Osteoblast (primary cell): ENCODE results near the gene CCDC186. TPM values are rescaled to one million over a fixed set of nuclear protein-coding genes. Genes with fewer than 3 reads are reported as not detected.
A peak's percentile ranks its signal among the peaks of the same experiment; 100 is the strongest.

Source experiments
- DNase-seq: peaks from one replicate; pipeline ENCODE4 v3.0.0; 2011; ENCODE audit warnings: low spot score, mixed read lengths; ENCODE audit not compliant: insufficient read length; ENCODE audit errors: missing footprints
- H2AFZ ChIP-seq: 2 replicates; pipeline ENCODE4 v1.6.0; 2011; ENCODE audit warnings: mild to moderate bottlenecking, low read length
- H3K27ac ChIP-seq: 2 replicates; pipeline ENCODE4 v1.5.1; 2011; ENCODE audit warnings: mild to moderate bottlenecking, low read depth, low read length, moderate library complexity
- H3K27me3 ChIP-seq: 2 replicates; pipeline ENCODE4 v1.6.0; 2012; ENCODE audit warnings: mild to moderate bottlenecking, control low read depth, inconsistent platforms, low read length, moderate library complexity; ENCODE audit not compliant: insufficient read depth
- H3K36me3 ChIP-seq: 2 replicates; pipeline ENCODE4 v1.5.1; 2011; ENCODE audit warnings: mild to moderate bottlenecking, low read length, control low read depth, moderate library complexity; ENCODE audit not compliant: insufficient read depth
- H3K4me1 ChIP-seq: 2 replicates; pipeline ENCODE4 v1.5.1; 2011; ENCODE audit warnings: mild to moderate bottlenecking, low read length, control low read depth, moderate library complexity; ENCODE audit not compliant: insufficient read depth
- H3K4me2 ChIP-seq: 2 replicates; pipeline ENCODE4 v1.6.0; 2011; ENCODE audit warnings: mild to moderate bottlenecking, low read length; ENCODE audit not compliant: insufficient read depth
- H3K4me3 ChIP-seq: fragments of 200-600 bp; sonication (generic); 3 replicates; pipeline ENCODE4 v1.5.1; 2012; ENCODE audit warnings: mild to moderate bottlenecking, low read length, inconsistent platforms; ENCODE audit not compliant: insufficient read depth
- H3K79me2 ChIP-seq: 2 replicates; pipeline ENCODE4 v1.6.0; 2012; ENCODE audit warnings: mild to moderate bottlenecking, low read length, control low read depth, inconsistent platforms; ENCODE audit not compliant: insufficient read depth
- H3K9me3 ChIP-seq: 2 replicates; pipeline ENCODE4 v1.5.1; 2011; ENCODE audit warnings: low read depth, low read length, control low read depth
- H4K20me1 ChIP-seq: 2 replicates; pipeline ENCODE4 v1.6.0; 2012; ENCODE audit warnings: mild to moderate bottlenecking, low read length, control low read depth; ENCODE audit not compliant: insufficient read depth
- CTCF ChIP-seq: IDR thresholded peaks from 2 replicates; pipeline ENCODE4 v1.5.1; 2011; ENCODE audit warnings: mild to moderate bottlenecking, low read depth, low read length, moderate library complexity; ENCODE audit errors: extremely low read depth
- total RNA-seq: library from RNA; depleted of rRNA; stranded (reverse); fragments of >200 nt; gene quantifications from 2 replicates; pipeline ENCODE4 v1.2.3, GENCODE V29; 2012

Gene CCDC186
- total RNA-seq, 1 donor, result 17.0 TPM

- Histone ChIP-seq H2AFZ (no peak overlapping the region), H3K9me3 (no peaks in the 10 kb centered on the region), H3K27ac (no peak overlapping the region), H4K20me1 (no peaks in the 10 kb centered on the region), H3K27me3 (peaks cover 13% of the 10 kb centered on the region), H3K4me2 (no peak overlapping the region), H3K4me1 (no peaks in the 10 kb centered on the region), H3K36me3 (no peaks in the 10 kb centered on the region), H3K79me2 (no peaks in the 10 kb centered on the region), H3K4me3 (no peak overlapping the region)
- no peak for DNase-seq
- TF ChIP-seq CTCF, result no peak
Observed at GRCh38 chr10:114094795-114095194, 79.2 kb downstream of the CCDC186 start.

- H3K36me3 ChIP-seq, result no peaks in the 10 kb centered on the region
- no peak overlapping the region for H3K4me3 ChIP-seq
- TF ChIP-seq CTCF, result no peak
- no peaks in the 10 kb centered on the region for H3K79me2 ChIP-seq
- H3K4me2 ChIP-seq, result no peak overlapping the region
- H4K20me1 ChIP-seq, result no peaks in the 10 kb centered on the region
- no peaks in the 10 kb centered on the region for H3K27me3 ChIP-seq
- no peak for DNase-seq
- no peaks in the 10 kb centered on the region for H3K9me3 ChIP-seq
- no peak overlapping the region for H3K27ac ChIP-seq
- no peaks in the 10 kb centered on the region for H3K4me1 ChIP-seq
- H2AFZ ChIP-seq, result no peak overlapping the region
Observed at GRCh38 chr10:114087655-114088054, 86.3 kb downstream of the CCDC186 start.

- H2AFZ ChIP-seq, result no peak overlapping the region
- no peak for DNase-seq
- H3K4me1 ChIP-seq, result no peaks in the 10 kb centered on the region
- no peaks in the 10 kb centered on the region for H3K79me2 ChIP-seq
- TF ChIP-seq CTCF, result peak; percentile 3
- H4K20me1 ChIP-seq, result no peaks in the 10 kb centered on the region
- no peaks in the 10 kb centered on the region for H3K36me3 ChIP-seq
- no peak overlapping the region for H3K4me2 ChIP-seq
- H3K4me3 ChIP-seq, result no peak overlapping the region
- H3K9me3 ChIP-seq, result no peaks in the 10 kb centered on the region
- H3K27me3 ChIP-seq, result no peaks in the 10 kb centered on the region
- no peak overlapping the region for H3K27ac ChIP-seq
Observed at GRCh38 chr10:114087255-114087654, 86.7 kb downstream of the CCDC186 start.

- Histone ChIP-seq H4K20me1 (no peaks in the 10 kb centered on the region), H2AFZ (no peak overlapping the region), H3K4me3 (no peak overlapping the region), H3K79me2 (no peaks in the 10 kb centered on the region), H3K9me3 (no peaks in the 10 kb centered on the region), H3K36me3 (no peaks in the 10 kb centered on the region), H3K4me1 (no peaks in the 10 kb centered on the region), H3K27me3 (no peaks in the 10 kb centered on the region), H3K27ac (no peak overlapping the region), H3K4me2 (no peak overlapping the region)
- DNase-seq, result no peak
- no peak for TF ChIP-seq CTCF
Observed at GRCh38 chr10:114084215-114084614, 89.8 kb downstream of the CCDC186 start.
